Purkinje cell (primary cell): ENCODE measurements around the gene LRCH4. TPM values are rescaled to one million over a fixed set of nuclear protein-coding genes. Genes with fewer than 3 reads are reported as not detected.

Experiments used
- polyA plus RNA-seq: library from polyadenylated mRNA; unstranded; fragments of >200 nt; fragmentation: Nextera tagmentation; gene quantifications from 2 replicates; pipeline ENCODE4 v1.2.1, GENCODE V29; 2014

The LRCH4 gene
- polyA plus RNA-seq: 0.34 TPM in 1 of 2 replicates, not detected in the other

GRCh38 chr7:100585511-100586265 lies at the start of gene LRCH4:
Gene LRCH4, minus strand, starts transcription at chr7:100586129. Its CDS starts 29 bp downstream, at chr7:100586100.

GRCh38 chr7:100611983-100612729 lies 26.2 kb upstream of the LRCH4 start, which contains the start of gene MOSPD3:
Gene MOSPD3, plus strand, starts transcription at chr7:100612540. Its CDS starts 252 bp downstream, at chr7:100612792.

GRCh38 chr7:100586266-100587025 lies 517 bp upstream of the LRCH4 start, which contains the start of gene FBXO24:
Gene FBXO24, plus strand, starts transcription at chr7:100586328. Its CDS starts 298 bp downstream, at chr7:100586626.

GRCh38 chr7:100573691-100574361 lies 12.1 kb downstream of the LRCH4 start, which contains the start of gene SAP25:
Gene SAP25, minus strand, starts transcription at chr7:100573900. Its CDS starts 158 bp downstream, at chr7:100573742.

GRCh38 chr7:100538654-100539435 lies 47.1 kb downstream of the LRCH4 start, which contains the start of gene AGFG2:
Gene AGFG2, plus strand, starts transcription at chr7:100539203. Its CDS starts 144 bp downstream, at chr7:100539347.

Other genes starting within 250 kb of the LRCH4 start
- gene PILRB, start 228.0 kb downstream of the LRCH4 start, polyA plus RNA-seq: 1.9 and 9.4 TPM in 2 replicates
- gene PILRA, start 212.6 kb downstream of the LRCH4 start, polyA plus RNA-seq: 5.6 and 8.2 TPM in 2 replicates
- gene ZCWPW1, start 157.4 kb downstream of the LRCH4 start, polyA plus RNA-seq: 8.7 and 9.3 TPM in 2 replicates
- 7.8 and 8.8 TPM in 2 replicates for gene MEPCE, start 156.3 kb downstream of the LRCH4 start, polyA plus RNA-seq
- 6.0 and 6.2 TPM in 2 replicates for gene PPP1R35, start 149.6 kb downstream of the LRCH4 start, polyA plus RNA-seq
- 0.66 and 1.3 TPM in 2 replicates for gene SPACDR, start 121.9 kb downstream of the LRCH4 start, polyA plus RNA-seq
- 2.3 and 2.4 TPM in 2 replicates for gene TSC22D4, start 106.9 kb downstream of the LRCH4 start, polyA plus RNA-seq
- gene NYAP1, start 102.2 kb downstream of the LRCH4 start, polyA plus RNA-seq: not detected in 2 replicates
- 12.1 and 14.5 TPM in 2 replicates for gene AGFG2, start 46.9 kb downstream of the LRCH4 start, polyA plus RNA-seq
- not detected in 2 replicates for gene SAP25, start 12.2 kb downstream of the LRCH4 start, polyA plus RNA-seq
- not detected in 2 replicates for gene FBXO24, start 199 bp upstream of the LRCH4 start, polyA plus RNA-seq
- 0.43 TPM in 1 of 2 replicates, not detected in the other for gene PCOLCE, start 16.2 kb upstream of the LRCH4 start, polyA plus RNA-seq
- 0.34 and 2.2 TPM in 2 replicates for gene MOSPD3, start 26.4 kb upstream of the LRCH4 start, polyA plus RNA-seq
- 0.17 and 0.55 TPM in 2 replicates for gene TFR2, start 55.4 kb upstream of the LRCH4 start, polyA plus RNA-seq
- 15.7 and 21.5 TPM in 2 replicates for gene ACTL6B, start 70.3 kb upstream of the LRCH4 start, polyA plus RNA-seq
- gene GNB2, start 87.6 kb upstream of the LRCH4 start, polyA plus RNA-seq: 3.3 and 3.8 TPM in 2 replicates
- 1.1 and 1.4 TPM in 2 replicates for gene GIGYF1, start 108.1 kb upstream of the LRCH4 start, polyA plus RNA-seq
- 21.3 and 34.3 TPM in 2 replicates for gene POP7, start 120.0 kb upstream of the LRCH4 start, polyA plus RNA-seq
- gene EPO, start 134.3 kb upstream of the LRCH4 start, polyA plus RNA-seq: not detected in 2 replicates
- not detected in 2 replicates for gene ZAN, start 147.5 kb upstream of the LRCH4 start, polyA plus RNA-seq
- not detected in 2 replicates for gene EPHB4, start 241.4 kb upstream of the LRCH4 start, polyA plus RNA-seq